RWPE2 (cell line): Measurements from ENCODE around the gene BORCS5.

ENCODE experiments used
- ATAC-seq: fragments of 200-7000 bp; cut with Tn5 transposase; 3 replicates; pipeline ENCODE4 v1.9.1; 2021; ENCODE audit warnings: low read depth
- DNase-seq: peaks from one replicate; pipeline ENCODE4 v3.0.0-alpha.2; 2020; ENCODE audit warnings: low spot score
- H3K27ac ChIP-seq: fragments of 450-650 bp; 2 replicates; pipeline ENCODE4 v1.5.1; 2017; ENCODE audit warnings: mild to moderate bottlenecking; ENCODE audit not compliant: poor library complexity, severe bottlenecking
- H3K27me3 ChIP-seq: fragments of 250-450 bp; sonication (Bioruptor Pico); 2 replicates; pipeline ENCODE4 v1.5.1; 2021; ENCODE audit warnings: mild to moderate bottlenecking, moderate library complexity; ENCODE audit not compliant: insufficient read depth, poor library complexity, severe bottlenecking
- H3K36me3 ChIP-seq: fragments of 250-450 bp; sonication (Bioruptor Pico); 2 replicates; pipeline ENCODE4 v1.5.1; 2020; ENCODE audit warnings: low read depth, mild to moderate bottlenecking, moderate library complexity
- H3K4me1 ChIP-seq: fragments of 250-450 bp; sonication (Bioruptor Pico); 2 replicates; pipeline ENCODE4 v1.5.1; 2021; ENCODE audit warnings: mild to moderate bottlenecking, moderate library complexity; ENCODE audit not compliant: insufficient read depth, poor library complexity, severe bottlenecking
- H3K4me3 ChIP-seq: fragments of 250-450 bp; sonication (Bioruptor Pico); 2 replicates; pipeline ENCODE4 v1.5.1; 2021; ENCODE audit warnings: mild to moderate bottlenecking, moderate library complexity; ENCODE audit not compliant: severe bottlenecking
- H3K9me3 ChIP-seq: fragments of 250-450 bp; sonication (Bioruptor Pico); 2 replicates; pipeline ENCODE4 v1.5.1; 2021; ENCODE audit warnings: mild to moderate bottlenecking, moderate library complexity; ENCODE audit not compliant: severe bottlenecking
- TF ChIP-seq, protein P1 (sequence below): fragments of 450-650 bp; IDR thresholded peaks from one replicate; pipeline ENCODE4 v1.5.1; 2017; ENCODE audit warnings: mild to moderate bottlenecking, moderate library complexity; ENCODE audit not compliant: poor library complexity, severe bottlenecking

Gene BORCS5

DNA sequence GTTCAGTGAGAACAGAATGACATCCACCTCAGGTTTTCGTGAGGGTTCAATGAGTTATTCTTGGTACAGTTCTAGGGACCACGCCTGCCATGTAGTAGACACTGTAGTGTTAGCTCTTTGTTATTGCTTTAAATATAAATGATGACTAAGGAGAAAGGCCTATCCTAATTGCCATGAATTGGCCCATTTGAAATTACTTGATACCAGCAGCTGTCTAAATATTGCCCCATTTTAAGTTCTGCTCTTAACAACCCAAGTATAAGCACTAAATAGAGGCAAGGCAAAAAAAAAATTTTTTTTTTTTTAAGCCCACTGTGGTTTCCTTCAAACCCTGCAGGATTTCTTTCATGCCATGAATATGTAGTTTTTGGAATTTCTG lies 84.5 kb downstream of the BORCS5 start:
- Histone ChIP-seq H3K27me3 (no peaks in the 10 kb centered on the region), H3K4me3 (no peak overlapping the region), H3K9me3 (no peaks in the 10 kb centered on the region), H3K4me1 (peaks cover 27% of the 10 kb centered on the region), H3K27ac (peak overlapping the region; percentile 8), H3K36me3 (no peaks in the 10 kb centered on the region)
- DNase-seq (no peak), ATAC-seq (no peak)
- TF ChIP-seq, protein P1, sequence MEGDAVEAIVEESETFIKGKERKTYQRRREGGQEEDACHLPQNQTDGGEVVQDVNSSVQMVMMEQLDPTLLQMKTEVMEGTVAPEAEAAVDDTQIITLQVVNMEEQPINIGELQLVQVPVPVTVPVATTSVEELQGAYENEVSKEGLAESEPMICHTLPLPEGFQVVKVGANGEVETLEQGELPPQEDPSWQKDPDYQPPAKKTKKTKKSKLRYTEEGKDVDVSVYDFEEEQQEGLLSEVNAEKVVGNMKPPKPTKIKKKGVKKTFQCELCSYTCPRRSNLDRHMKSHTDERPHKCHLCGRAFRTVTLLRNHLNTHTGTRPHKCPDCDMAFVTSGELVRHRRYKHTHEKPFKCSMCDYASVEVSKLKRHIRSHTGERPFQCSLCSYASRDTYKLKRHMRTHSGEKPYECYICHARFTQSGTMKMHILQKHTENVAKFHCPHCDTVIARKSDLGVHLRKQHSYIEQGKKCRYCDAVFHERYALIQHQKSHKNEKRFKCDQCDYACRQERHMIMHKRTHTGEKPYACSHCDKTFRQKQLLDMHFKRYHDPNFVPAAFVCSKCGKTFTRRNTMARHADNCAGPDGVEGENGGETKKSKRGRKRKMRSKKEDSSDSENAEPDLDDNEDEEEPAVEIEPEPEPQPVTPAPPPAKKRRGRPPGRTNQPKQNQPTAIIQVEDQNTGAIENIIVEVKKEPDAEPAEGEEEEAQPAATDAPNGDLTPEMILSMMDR: no peak

DNA sequence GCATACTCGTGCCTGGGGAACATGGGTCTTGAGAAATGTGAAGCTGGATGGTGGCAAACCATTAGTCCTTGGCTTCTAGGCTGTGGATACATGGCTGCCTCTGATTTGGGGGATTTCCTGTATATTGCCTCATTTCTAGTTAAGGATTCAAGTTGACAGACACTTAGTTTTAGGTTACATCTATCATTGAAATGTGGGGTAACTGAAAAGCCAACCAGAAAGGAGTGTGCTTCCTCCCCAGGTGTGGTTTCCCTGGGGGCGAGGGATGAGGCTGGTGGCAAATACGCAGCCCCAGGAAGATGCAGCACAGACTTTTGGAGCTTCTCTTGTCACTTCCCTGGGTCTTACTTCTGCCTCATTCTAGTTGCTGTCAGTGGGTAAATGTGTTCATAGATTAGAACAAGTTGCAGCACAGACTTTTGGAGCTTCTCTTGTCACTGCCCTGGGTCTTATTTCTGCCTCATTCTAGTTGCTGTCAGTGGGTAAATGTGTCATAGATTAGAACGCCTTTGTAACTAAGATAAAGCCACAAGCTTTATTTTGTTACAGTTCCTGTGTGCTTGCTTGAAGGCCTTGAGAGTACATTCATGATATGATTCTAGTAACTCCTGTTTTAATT lies 85.1 kb downstream of the BORCS5 start:
- no peaks in the 10 kb centered on the region for H3K27me3 ChIP-seq
- no peak for ATAC-seq
- no peak for DNase-seq
- H3K36me3 ChIP-seq: no peaks in the 10 kb centered on the region
- peaks cover 27% of the 10 kb centered on the region for H3K4me1 ChIP-seq
- H3K9me3 ChIP-seq: no peaks in the 10 kb centered on the region
- peak overlapping the region; percentile 8 for H3K27ac ChIP-seq
- TF ChIP-seq, protein P1: no peak
- H3K4me3 ChIP-seq: no peak overlapping the region

DNA sequence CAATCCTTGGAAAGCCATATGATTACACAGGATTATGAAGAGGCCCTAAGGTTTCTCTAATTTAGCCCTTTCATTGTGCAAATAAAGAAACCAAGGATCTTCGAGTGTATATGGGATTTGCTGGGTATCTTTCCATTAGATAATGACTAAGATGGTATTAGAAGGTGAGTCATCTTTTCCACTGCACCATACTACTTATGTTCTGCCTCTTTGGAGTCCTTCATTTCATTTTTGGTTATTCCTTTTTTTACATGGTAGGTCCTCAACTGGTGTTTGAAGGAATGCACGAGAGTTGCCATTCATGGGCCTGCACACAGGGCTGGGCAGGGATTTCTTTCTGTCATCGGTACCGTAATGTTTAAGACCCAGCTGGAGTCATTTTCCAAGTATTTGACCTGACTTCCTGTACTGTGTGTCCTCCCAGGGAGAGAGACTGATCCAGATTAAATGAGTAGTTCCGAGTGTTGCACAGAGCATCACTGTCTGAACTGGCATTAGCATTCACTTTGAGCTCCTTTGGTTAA lies 85.7 kb downstream of the BORCS5 start:
- peak overlapping the region; percentile 8 for H3K27ac ChIP-seq
- H3K9me3 ChIP-seq: no peaks in the 10 kb centered on the region
- H3K4me3 ChIP-seq: no peak overlapping the region
- no peak for DNase-seq
- H3K27me3 ChIP-seq: no peaks in the 10 kb centered on the region
- TF ChIP-seq, protein P1: no peak
- peaks cover 27% of the 10 kb centered on the region for H3K4me1 ChIP-seq
- H3K36me3 ChIP-seq: no peaks in the 10 kb centered on the region
- no peak for ATAC-seq

DNA sequence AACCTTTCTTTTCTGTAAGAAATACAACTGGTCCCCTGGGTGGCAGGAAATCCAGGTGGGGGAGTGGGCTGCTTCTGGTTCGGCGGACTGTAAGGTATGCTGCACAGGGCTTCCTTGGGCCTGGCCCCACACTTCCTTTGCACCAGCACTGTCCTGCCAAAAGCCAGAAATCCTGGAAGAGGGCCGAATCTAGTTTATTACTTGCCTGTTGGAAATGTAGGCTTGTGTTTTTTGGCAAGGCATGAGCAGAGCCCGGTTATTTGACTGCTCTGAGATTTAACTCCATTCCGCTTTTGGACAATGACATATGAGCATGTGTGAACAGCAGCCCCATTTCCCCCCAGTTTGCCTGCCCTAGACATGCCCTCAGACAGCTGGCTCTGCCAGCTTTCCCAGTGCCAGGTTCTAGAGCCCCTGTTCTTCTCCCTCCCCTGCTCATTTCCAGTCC lies 86.6 kb downstream of the BORCS5 start:
- TF ChIP-seq, protein P1: no peak
- H3K9me3 ChIP-seq: no peaks in the 10 kb centered on the region
- no peaks in the 10 kb centered on the region for H3K27me3 ChIP-seq
- ATAC-seq (no peak), DNase-seq (no peak)
- H3K36me3 ChIP-seq: no peaks in the 10 kb centered on the region
- no peak overlapping the region for H3K27ac ChIP-seq
- H3K4me3 ChIP-seq: no peak overlapping the region
- H3K4me1 ChIP-seq: peaks cover 27% of the 10 kb centered on the region
